Activated CD4-positive, alpha-beta memory T cell treated with anti-CD3 and anti-CD28 coated beads, Interleukin-2, amount 10 ng/mL, durations not matched to agents 7 days and 5 days (primary cell): ENCODE results near the gene CDX2. TPM values are rescaled to one million over a fixed set of nuclear protein-coding genes. Genes with fewer than 3 reads are reported as not detected.
A peak's percentile ranks its signal among the peaks of the same experiment; 100 is the strongest.

Experiments
- CTCF ChIA-PET: fragments of 350-600 bp; sonication (Branson Sonifier 250); formaldehyde crosslinking; loops from one replicate; lab custom pipeline; 2021; ENCODE audit warnings: antibody characterized with exemption, inconsistent platforms; lab: Charles Lee
- POLR2A ChIA-PET: fragments of 350-600 bp; sonication (Branson Sonifier 250); formaldehyde crosslinking; loops from one replicate; lab custom pipeline; 2021; ENCODE audit warnings: antibody characterized with exemption; lab: Charles Lee
- DNase-seq: peaks from one replicate; pipeline ENCODE4 v3.0.0-alpha.2; 2020
- H3K27ac Mint-ChIP-seq: one replicate; pipeline ENCODE4 v1.8.0; 2021; ENCODE audit warnings: mild to moderate bottlenecking, mixed read lengths
- H3K27me3 Mint-ChIP-seq: one replicate; pipeline ENCODE4 v1.8.0; 2021; ENCODE audit warnings: mixed read lengths
- H3K36me3 Mint-ChIP-seq: one replicate; pipeline ENCODE4 v1.8.0; 2021; ENCODE audit warnings: low read depth, mixed read lengths
- H3K4me1 Mint-ChIP-seq: one replicate; pipeline ENCODE4 v1.8.0; 2021; ENCODE audit warnings: mixed read lengths
- H3K4me3 Mint-ChIP-seq: one replicate; pipeline ENCODE4 v1.8.0; 2021; ENCODE audit warnings: mild to moderate bottlenecking, mixed read lengths
- H3K9me3 Mint-ChIP-seq: one replicate; pipeline ENCODE4 v1.8.0; 2021; ENCODE audit warnings: mixed read lengths
- total RNA-seq, 2 experiments: library from RNA; stranded (reverse); gene quantifications; one replicate each; pipeline ENCODE4 v1.2.3, GENCODE V29; 2021

The CDX2 gene
- total RNA-seq, 2 experiments from 2014 or later, result not detected

GRCh38 chr13:27956576-27957300, 12.4 kb downstream of the CDX2 start:
- Mint-ChIP-seq H3K9me3 (no peaks in the 10 kb centered on the region), H3K4me3 (no peak overlapping the region), H3K27ac (no peak overlapping the region), H3K4me1 (peaks cover 20% of the 10 kb centered on the region), H3K27me3 (peaks cover 75% of the 10 kb centered on the region), H3K36me3 (no peaks in the 10 kb centered on the region)
- no peak for DNase-seq
- ChIA-PET POLR2A (no interaction called here), CTCF (interaction anchor here (1.2 to 1.3 kb wide), 3 partner anchors 23 to 130 kb away, joined by 3 to 6 read pairs (median 4); no protein-coding TSS in a partner anchor)

GRCh38 chr13:27955014-27955591, 14.0 kb downstream of the CDX2 start:
- DNase-seq, result no peak
- H3K4me1 Mint-ChIP-seq, result peaks cover 16% of the 10 kb centered on the region
- H3K4me3 Mint-ChIP-seq, result no peak overlapping the region
- peaks cover 65% of the 10 kb centered on the region for H3K27me3 Mint-ChIP-seq
- ChIA-PET CTCF (interaction anchor here (0.7 to 2.3 kb wide), 10 partner anchors 21 to 593 kb away, joined by 3 to 58 read pairs (median 5); no protein-coding TSS in a partner anchor), POLR2A (interaction anchor here (0.6 kb wide), 1 partner anchor 8 kb away, joined by 3 read pairs; no protein-coding TSS in a partner anchor)
- no peaks in the 10 kb centered on the region for H3K36me3 Mint-ChIP-seq
- no peaks in the 10 kb centered on the region for H3K9me3 Mint-ChIP-seq
- no peak overlapping the region for H3K27ac Mint-ChIP-seq

- Mint-ChIP-seq H3K4me1 (peaks cover 14% of the 10 kb centered on the region), H3K36me3 (no peaks in the 10 kb centered on the region), H3K9me3 (no peaks in the 10 kb centered on the region), H3K27me3 (peaks cover 62% of the 10 kb centered on the region), H3K4me3 (peak overlapping the region; percentile 61), H3K27ac (no peak overlapping the region)
- no peak for DNase-seq
- POLR2A ChIA-PET, result interaction anchor here (0.6 kb wide), 1 partner anchor 9 kb away, joined by 3 read pairs; no protein-coding TSS in a partner anchor
- CTCF ChIA-PET, result interaction anchor here (0.7 to 2.3 kb wide), 21 partner anchors 8 to 592 kb away, joined by 3 to 58 read pairs (median 4); no protein-coding TSS in a partner anchor
Measured at GRCh38 chr13:27954406-27954851, 14.7 kb downstream of the CDX2 start.

- H3K27me3 Mint-ChIP-seq, result peaks cover 58% of the 10 kb centered on the region
- peaks cover 14% of the 10 kb centered on the region for H3K4me1 Mint-ChIP-seq
Measured at GRCh38 chr13:27953676-27954405, 15.3 kb downstream of the CDX2 start.

GRCh38 chr13:27952876-27953675, 16.0 kb downstream of the CDX2 start:
- Mint-ChIP-seq H3K36me3 (no peaks in the 10 kb centered on the region), H3K4me3 (peak overlapping the region; percentile 14), H3K9me3 (no peaks in the 10 kb centered on the region), H3K4me1 (peaks cover 14% of the 10 kb centered on the region), H3K27me3 (peaks cover 50% of the 10 kb centered on the region), H3K27ac (no peak overlapping the region)
- CTCF ChIA-PET, result interaction anchor here (0.6 to 2.3 kb wide), 21 partner anchors 9 to 591 kb away, joined by 3 to 58 read pairs (median 4); no protein-coding TSS in a partner anchor
- no peak for DNase-seq
- POLR2A ChIA-PET, result no interaction called here

More at GRCh38 chr13:27953676-27954405, 15.3 kb downstream of the CDX2 start:
- H3K36me3 Mint-ChIP-seq, result no peaks in the 10 kb centered on the region
- POLR2A ChIA-PET, result no interaction called here
- H3K27ac Mint-ChIP-seq, result no peak overlapping the region
- CTCF ChIA-PET, result interaction anchor here (0.6 to 2.3 kb wide), 27 partner anchors 8 to 592 kb away, joined by 3 to 58 read pairs (median 4); no protein-coding TSS in a partner anchor
- DNase-seq, result peak; percentile 69
- H3K9me3 Mint-ChIP-seq, result no peaks in the 10 kb centered on the region
- H3K4me3 Mint-ChIP-seq, result peak overlapping the region; percentile 61

- Mint-ChIP-seq H3K4me3 (no peak overlapping the region), H3K36me3 (no peaks in the 10 kb centered on the region), H3K27me3 (peaks cover 20% of the 10 kb centered on the region), H3K4me1 (no peaks in the 10 kb centered on the region), H3K27ac (no peak overlapping the region), H3K9me3 (no peaks in the 10 kb centered on the region)
- DNase-seq, result no peak
- POLR2A ChIA-PET, result no interaction called here
- CTCF ChIA-PET, result interaction anchor here (1.3 kb wide), 1 partner anchor 10 kb away, joined by 5 read pairs; no protein-coding TSS in a partner anchor
Measured at GRCh38 chr13:27942972-27943371, 26.1 kb downstream of the CDX2 start.

GRCh38 chr13:27933580-27934328, 35.4 kb downstream of the CDX2 start:
- no peaks in the 10 kb centered on the region for H3K4me1 Mint-ChIP-seq
- ChIA-PET POLR2A (no interaction called here), CTCF (interaction anchor here (1.0 to 1.2 kb wide), 2 partner anchors 20 to 22 kb away, joined by 4 read pairs; no protein-coding TSS in a partner anchor)
- H3K4me3 Mint-ChIP-seq, result no peak overlapping the region
- no peak overlapping the region for H3K27ac Mint-ChIP-seq
- no peaks in the 10 kb centered on the region for H3K36me3 Mint-ChIP-seq
- no peaks in the 10 kb centered on the region for H3K9me3 Mint-ChIP-seq
- DNase-seq, result no peak
- H3K27me3 Mint-ChIP-seq, result peaks cover 30% of the 10 kb centered on the region

GRCh38 chr13:27933118-27933517, 36.0 kb downstream of the CDX2 start:
- H3K27ac Mint-ChIP-seq, result no peak overlapping the region
- no peak overlapping the region for H3K4me3 Mint-ChIP-seq
- DNase-seq, result no peak
- CTCF ChIA-PET, result interaction anchor here (1.2 kb wide), 1 partner anchor 20 kb away, joined by 4 read pairs; no protein-coding TSS in a partner anchor
- no peaks in the 10 kb centered on the region for H3K9me3 Mint-ChIP-seq
- H3K4me1 Mint-ChIP-seq, result peaks cover under 1% of the 10 kb centered on the region
- H3K36me3 Mint-ChIP-seq, result no peaks in the 10 kb centered on the region
- POLR2A ChIA-PET, result no interaction called here
- peaks cover 36% of the 10 kb centered on the region for H3K27me3 Mint-ChIP-seq

- peaks cover 10% of the 10 kb centered on the region for H3K4me1 Mint-ChIP-seq
- H3K36me3 Mint-ChIP-seq, result peaks cover 4% of the 10 kb centered on the region
- DNase-seq, result no peak
- peaks cover 69% of the 10 kb centered on the region for H3K27me3 Mint-ChIP-seq
- POLR2A ChIA-PET, result no interaction called here
- H3K4me3 Mint-ChIP-seq, result no peak overlapping the region
- H3K9me3 Mint-ChIP-seq, result no peaks in the 10 kb centered on the region
- no peak overlapping the region for H3K27ac Mint-ChIP-seq
- CTCF ChIA-PET, result interaction anchor here (1.5 kb wide), 1 partner anchor 24 kb away, joined by 4 read pairs; no protein-coding TSS in a partner anchor
Measured at GRCh38 chr13:27929868-27930267, 39.2 kb downstream of the CDX2 start.

- peaks cover 73% of the 10 kb centered on the region for H3K27me3 Mint-ChIP-seq
- no peak overlapping the region for H3K4me3 Mint-ChIP-seq
- no peak for DNase-seq
- H3K9me3 Mint-ChIP-seq, result no peaks in the 10 kb centered on the region
- POLR2A ChIA-PET, result no interaction called here
- peaks cover 4% of the 10 kb centered on the region for H3K36me3 Mint-ChIP-seq
- CTCF ChIA-PET, result no interaction called here
- H3K4me1 Mint-ChIP-seq, result peaks cover 10% of the 10 kb centered on the region
- no peak overlapping the region for H3K27ac Mint-ChIP-seq
Measured at GRCh38 chr13:27928805-27929753, 40.0 kb downstream of the CDX2 start.
